Cortex of kidney (tissue), 1 donor: ENCODE results near the gene OSBPL2.

Experiments
- DNase-seq: peaks from one replicate; lab custom pipeline; 2025; lab: John Stamatoyannopoulos, UW

The OSBPL2 gene

DNA sequence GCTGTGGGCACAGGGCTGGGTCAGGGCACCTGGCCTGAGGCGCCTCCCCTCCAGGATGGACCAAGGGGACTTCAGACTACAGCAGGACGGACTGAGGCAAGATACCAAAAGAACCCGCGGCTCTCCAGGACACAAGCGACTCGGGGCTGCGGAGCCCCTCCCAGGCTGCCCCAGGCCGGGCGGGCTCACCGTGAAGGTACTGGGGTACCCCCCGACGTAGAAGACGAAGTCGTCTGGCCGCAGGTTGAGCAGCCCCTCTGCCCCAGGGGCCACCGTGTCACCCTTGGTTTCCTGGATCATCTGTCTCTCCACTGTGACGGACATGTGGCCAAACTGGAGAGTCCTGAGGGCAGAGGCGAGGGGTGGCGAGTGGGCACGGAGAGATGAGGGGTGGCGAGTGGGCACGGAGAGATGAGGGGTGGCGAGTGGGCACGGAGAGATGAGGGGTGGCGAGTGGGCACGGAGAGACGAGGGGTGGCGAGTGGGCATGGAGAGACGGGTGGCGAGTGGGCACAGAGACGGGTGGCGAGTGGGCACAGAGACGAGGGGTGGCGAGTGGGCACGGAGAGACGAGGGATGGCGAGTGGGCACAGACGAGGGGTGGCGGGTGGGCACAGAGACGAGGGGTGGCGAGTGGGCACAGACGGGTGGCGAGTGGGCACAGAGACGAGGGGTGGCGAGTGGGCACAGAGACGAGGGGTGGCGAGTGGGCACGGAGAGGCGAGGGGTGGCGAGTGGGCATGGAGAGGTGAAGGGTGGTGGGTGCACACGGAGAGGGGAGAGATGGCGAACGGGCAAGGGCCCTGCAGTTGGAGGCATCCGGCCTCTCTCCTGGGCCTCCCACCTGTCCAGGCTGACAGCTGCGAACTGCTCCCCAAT lies 75.4 kb downstream of the OSBPL2 start:
- DNase-seq = no peak

DNA sequence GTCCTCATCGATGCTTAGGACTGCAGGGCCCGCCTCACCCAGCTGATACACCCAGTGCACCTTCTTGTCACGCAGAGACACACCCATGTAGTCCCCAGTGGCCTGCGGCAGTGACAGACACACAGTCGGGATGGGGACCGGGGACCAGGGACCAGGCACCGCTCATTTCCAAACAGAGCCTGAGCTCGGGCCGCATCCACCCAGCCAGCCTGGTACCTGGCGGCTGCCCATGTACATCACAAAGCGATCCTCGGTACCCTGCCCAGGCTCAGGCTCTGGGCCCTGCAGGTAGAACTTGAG lies 76.0 kb downstream of the OSBPL2 start:
- no peak for DNase-seq

DNA sequence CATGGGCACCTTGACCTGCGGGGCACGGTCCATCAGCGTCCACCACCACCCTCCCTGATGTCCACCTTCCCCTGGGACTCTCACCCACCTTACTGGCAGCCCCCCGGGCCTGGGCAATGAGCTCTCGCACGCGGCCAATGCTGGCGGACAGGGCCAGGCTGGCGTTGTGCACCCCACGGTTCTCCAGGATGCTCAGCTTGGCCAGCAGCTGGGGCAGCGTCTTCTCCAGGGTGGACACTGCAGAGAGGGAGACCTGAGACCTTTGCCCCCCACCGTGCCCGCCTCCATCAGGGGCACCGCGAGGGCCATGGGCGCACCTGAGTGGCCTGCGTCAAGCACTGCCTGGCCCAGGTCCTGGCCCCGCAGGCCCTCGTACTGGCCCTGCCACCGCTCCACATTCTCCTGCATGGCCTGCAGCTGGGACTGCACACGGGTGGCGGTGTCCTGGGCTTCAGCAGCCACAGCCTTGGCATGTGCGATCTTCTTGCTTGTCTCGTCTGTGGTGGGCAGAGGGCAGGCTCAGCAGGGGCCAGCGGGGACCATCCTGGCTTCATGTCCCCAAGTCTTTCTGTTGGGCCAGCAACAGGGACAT lies 76.5 kb downstream of the OSBPL2 start:
- DNase-seq = no peak

DNA sequence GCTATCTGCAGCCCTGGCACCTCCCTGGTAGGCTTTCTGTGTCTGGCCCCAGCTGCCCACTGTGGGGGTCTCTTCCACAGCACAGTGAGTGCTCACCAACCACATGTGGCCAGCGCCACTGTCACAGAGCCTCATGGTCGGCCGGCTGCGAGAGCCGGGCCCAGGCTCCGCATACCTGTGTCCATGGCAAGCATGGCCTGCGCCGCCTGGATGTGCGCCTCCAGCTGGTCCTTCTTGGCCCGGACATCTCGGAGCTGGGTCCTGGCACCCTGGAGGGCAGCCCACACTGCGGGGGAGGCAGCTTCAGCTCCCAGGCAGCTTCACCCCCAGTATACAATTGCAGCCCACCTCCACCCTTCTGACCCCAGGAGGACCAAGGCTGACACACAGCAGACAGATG lies 77.5 kb downstream of the OSBPL2 start:
- no peak for DNase-seq

DNA sequence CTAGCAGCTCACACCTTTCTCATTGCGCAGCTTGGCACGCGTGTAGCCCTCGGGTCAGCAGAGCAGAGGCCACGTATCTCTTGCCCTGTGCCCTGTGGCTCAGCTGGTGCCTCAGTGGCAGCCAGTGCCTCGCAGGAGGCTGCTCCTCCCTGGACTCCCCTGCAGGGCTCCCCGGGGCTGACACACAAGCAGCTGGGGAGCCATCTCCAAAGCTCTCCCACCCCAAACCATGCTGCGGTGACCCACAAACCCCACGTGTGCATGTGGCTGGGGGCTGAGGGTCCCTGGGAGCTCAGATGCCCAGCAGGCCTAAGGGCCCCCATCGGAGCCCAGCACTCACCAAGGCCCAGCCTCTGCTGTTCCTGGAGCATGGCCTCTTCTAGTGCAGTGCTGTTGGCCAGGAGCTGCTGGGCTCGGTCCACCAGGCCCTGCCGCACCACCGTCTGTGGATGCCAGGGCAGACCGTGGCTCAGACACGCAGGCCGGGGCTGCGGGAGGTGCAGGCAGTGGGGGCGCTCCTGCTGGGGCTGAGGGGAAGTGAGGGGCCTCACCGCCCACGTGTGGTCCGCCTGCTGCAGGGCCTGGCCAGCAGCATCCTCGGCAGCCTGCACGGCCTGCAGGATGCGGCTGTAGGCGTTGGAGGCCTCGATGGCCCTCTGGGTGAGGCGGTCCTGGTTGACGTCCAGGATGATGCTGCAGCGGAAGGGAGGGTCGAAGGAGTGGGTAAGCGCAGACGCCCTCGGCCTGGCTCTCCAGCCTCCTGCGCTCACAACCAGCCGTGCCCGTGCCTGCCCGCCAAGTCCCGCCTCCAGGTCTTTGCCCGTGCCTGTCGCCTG lies 78.2 kb downstream of the OSBPL2 start:
- DNase-seq = no peak

DNA sequence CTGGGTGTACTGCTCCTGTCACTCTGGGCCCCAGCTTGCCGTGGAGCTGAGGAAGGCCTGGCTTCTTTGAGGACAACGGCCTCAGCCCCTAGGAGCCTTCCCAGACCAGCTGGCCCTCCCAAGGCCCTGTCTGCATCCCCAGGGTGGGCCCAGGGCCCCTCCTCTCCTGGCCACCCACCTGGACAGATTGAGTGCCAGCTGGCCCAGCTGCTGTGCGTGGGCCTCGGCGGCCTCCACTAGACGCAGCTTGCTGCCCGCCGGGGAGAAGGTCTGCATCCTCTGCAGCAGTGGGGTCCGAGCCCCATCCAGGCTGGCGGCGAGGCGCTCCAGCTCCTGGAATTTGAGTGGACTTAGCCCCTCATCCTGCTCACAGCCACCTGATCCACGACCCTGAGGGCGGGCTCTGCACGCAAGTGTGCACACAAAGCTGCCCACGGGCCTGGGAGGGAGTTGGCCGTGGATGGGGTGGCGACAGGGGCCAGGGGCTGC lies 78.9 kb downstream of the OSBPL2 start:
- no peak for DNase-seq

DNA sequence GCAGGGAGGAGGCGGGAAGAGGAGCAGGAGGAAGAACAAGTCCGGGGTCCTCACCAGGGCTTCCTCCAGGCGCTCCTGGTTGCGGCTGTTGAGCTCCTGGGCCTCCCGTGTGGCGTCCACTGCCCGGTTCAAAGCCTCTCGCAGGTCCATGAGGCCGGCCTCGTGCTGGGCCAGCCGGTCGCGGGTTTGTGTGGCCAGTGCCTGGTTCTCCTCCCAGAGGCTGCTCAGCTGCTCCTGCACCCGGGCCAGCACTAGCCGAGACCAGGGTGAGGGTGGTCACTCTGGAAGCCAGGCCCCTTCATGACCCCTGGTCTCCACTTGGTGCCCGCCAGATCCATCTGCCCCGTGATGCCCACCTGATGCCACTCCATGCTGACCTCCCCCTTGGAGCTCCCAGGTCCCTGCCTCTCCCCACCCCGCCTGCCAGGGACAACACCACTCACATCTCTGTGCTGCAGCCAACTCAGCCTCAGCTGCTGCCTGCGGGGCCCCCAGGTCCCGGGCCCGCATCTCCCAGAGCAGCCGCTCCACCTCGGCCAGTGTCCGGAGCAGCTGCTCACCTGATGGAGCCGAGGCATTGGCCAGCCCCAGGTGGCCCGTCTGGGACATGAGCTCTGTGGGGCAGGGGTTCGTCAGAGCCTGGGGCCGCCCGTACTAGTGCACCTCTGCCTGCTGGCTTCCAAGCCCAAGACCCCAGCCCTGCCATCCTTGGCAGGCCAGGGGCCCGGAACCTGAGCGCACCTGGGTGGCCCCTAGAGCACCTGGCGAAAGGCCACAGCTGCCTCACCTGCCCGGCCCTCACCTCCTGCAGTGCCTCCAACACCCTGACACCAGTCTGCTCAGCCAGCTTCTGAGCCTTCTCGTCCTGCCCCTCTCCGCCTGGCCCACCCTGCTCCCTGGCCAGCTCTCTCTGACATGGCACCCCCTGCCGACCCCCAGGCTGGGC lies 80.4 kb downstream of the OSBPL2 start:
- DNase-seq = no peak

DNA sequence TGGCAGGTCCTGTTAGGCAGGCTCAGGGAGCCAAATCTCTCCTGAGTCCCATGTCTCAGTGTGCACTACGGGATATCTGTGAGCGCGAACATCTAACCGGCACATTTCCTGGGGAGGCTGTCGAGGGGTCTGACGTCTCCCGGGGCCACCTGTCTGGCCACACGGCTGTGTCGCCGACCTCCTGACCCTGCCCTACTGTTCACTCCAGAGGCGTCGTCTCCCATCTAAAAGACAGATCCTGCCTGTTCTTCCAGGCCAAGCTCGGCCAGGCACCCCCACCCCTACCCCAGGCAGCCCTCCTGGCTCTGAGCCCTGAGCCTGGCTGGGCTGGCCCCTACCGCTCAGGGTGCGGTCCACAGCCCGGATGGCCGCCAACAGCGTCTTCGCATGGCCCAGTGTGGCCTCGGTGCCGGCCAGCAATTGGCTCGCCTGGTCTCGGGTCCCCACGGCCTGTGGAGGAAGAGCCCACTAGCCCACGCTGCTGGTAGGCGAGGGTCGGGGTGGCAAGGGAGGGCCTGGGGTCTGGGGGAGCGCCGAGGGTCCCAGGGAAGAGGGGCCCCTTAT lies 81.1 kb downstream of the OSBPL2 start:
- DNase-seq = no peak

DNA sequence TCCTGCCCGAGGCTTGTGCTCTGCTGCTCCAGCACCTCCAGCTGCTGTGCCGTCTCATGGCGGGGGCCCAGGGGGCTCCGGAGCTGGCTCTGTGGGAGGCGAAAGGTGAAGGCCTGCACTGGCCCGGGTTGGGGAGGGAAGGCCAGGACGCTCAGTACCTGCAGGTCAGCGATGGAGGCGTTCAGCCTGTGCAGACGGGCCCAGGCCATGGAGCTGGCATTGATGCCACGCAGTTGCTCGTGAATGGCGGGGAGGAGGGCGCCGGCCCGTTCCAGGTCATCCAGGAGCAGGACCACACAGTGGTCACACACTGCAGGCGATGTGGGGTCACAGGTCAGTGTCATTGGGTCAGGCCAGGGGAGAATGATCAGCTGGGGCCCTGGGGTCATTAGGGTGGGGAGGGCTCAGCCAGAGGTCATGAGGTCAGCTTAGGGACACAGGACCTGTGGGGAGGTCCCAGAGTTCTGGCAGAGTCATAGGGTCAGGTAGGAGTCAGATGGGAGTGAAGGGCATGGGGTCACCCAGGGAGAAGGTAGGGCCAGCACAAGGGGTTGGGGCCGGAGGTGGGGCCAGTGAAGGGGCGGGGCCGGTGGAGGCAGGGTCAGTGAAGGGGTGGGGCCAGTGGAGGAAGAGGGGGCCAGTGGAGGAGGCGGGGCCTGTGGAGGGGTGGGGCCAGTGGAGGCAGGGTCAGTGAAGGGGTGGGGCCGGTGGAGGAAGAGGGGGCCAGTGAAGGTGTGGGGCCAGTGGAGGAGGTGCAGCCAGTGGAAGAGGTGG lies 82.4 kb downstream of the OSBPL2 start:
- DNase-seq = no peak

DNA sequence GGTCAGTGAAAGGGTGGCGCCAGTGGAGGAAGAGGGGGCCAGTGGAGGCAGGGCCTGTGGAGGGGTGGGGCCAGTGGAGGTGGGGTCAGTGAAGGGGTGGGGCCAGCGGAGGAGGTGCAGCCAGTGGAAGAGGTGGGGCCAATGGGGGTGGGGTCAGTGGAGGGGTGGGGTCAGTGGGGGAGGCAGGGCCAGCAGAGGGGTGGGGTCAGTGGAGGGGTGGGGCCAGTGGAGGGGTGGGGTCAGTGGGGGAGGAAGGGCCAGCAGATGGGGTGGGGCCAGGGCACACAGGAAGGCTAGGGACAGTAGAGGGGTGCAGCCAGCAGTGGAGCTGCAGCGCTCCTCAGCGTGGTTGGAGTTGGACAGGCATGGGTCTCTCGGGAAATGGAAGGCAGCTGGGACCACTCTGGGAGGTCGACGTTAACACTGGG lies 83.2 kb downstream of the OSBPL2 start:
- DNase-seq = no peak

DNA sequence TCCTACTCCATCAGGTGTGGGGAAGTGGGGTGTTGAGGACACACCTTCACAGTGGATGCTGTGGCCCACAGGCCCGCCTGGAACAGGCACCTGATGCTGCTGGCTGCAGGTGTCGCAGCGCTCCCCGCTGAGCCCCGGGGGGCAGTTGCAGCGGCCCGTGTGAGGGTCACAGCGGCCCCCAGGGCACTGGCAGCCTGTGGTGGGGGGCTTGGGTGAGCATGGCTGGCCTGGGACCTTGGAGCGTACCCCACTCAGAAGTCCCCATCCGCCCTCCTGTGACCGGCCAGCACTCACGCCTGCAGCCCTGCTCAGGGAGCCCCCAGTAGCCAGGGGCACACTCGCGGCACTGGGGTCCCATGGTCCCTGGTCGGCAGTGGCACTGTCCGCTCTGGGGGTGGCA lies 83.7 kb downstream of the OSBPL2 start:
- DNase-seq = no peak

DNA sequence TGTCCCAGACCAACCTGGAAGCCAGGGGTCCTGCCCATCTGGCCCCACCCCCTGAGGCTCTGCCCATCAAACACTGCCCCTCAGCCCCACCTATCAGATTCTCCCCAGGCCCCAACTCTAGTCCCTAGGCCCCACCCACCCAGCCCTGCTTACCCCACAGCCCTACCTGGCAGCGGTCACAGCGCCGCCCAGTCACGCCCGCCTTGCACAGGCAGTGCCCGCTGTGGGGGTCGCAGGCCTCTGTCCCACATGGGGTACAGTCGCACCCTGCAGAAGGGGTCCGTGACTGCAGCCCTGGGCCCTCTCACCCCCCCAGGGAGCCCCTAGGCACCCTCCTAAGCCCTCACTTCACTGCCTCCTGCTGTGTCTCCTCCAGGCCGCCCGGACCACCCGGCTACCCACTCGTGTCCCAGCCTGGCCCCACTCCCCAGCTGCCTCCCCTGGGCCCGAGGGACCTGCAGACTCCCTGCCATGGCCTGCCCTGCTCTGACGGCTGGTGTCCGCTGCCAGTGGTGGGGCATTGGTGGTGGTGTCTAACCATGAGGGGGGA lies 84.2 kb downstream of the OSBPL2 start:
- DNase-seq = no peak

DNA sequence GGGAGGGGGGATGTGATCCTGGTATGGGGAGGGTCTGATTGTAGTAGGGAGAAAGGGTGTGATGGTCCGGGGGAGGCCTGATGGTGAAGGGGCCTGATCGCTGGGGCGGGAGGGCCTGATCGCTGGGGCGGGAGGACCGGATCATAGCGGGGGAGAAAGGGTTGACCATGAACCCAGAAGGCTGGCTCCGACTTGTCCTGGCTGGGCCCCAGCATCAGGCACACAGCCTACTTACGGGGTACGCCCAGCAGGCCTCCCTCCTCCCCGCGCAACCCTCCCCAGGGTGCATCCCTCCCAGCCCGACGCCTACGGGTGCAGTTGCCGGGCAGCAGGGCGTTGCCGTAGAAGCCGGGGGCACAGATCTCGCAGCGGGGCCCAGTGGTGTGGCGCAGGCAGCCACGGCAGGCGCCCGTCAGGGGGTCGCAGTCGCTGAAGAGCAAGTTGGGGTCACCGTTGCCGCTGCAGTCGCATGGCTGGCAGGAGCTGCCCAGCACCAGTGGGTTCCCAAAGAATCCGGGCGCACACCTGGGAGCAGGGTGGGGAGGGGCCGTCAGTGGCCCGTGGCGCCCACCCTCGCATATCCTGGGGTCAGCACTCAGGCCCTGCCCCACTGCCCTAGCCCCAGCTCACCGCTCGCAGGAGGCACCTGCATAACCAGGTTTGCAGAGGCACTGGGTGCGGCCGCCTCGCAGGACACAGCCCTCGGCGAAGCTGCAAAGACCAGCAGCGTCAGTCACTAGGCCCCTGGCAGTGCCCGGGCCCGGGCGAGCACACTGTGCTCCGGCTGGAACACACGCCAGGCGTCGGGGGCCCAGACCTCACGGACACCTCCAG lies 85.0 kb downstream of the OSBPL2 start:
- no peak for DNase-seq

DNA sequence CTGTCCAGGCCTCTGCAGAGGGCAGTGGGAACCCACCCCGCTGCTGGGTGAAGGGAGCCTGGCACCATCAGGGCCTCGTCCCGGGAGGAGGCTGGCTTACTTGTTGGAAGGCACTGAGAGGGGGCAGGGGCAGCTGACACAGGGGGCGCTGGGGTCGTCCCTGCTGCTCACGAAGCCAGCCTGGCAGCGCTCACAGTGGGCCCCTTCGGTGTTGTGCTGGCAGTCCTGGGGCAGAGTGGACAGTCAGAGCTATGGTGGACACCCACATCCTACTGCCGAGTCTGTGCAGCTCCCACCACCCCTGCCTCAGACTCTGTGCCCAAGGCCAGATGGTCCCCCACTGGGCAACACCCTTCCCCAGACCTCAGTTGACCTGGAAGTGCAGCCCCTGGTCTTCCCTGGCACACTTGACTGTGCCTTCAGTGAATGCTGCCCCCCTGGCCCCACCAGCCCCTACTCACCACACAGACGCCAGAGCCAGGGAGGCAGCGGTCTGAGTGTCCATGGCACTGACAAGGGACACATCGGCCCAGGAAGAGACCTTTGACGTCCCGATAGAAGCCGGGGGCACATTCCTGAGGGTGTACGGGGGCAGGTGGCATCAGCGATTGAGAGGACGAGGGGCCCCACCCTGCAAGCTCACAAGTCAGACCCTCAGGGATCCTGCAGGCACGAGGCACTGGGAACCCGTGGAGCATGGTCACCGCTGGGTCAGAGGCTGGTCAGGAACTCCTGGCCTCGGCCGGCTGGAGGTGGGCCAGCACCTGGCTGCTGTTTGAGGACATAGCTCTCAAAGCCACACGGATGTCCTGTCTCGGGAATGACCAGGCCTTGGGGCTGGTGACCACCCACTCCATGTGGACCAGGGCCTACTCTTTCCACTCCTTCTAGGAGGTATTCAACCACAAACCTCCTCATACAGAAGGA lies 85.9 kb downstream of the OSBPL2 start:
- no peak for DNase-seq

DNA sequence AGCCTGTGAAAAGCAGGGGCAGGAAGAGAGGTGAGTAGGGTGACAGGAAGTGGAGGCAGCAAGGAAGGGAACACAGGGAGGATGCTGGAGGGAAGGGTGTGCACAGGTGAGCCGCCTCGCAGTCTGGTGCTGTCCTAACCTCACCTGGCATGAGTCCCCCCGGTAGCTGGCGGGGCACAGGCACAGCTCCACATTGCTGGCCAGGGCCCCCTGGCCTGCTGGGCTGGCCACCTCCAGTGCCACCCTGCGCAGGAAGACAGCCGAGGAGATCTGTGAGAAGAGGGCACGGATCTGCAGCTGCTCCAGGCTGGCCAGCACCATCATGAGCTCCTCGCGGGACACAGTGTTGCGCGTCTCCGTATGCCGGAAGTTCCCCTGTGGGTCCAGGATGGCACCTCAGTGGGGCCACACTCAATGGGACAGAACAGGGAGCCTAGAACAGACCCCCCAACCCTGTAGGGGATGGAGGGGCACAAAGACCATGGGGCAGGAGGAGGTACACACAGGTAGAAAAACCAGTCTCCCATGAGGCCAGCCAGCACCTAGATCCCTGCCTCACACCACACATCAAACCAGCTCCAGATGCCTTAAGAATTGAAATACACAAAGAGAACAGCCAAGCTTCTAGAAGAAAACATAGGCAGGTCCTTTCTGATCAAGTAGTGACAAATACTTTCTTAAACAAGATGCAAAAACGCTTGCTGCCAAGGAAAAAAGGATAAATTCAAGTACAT lies 87.0 kb downstream of the OSBPL2 start:
- DNase-seq = no peak

DNA sequence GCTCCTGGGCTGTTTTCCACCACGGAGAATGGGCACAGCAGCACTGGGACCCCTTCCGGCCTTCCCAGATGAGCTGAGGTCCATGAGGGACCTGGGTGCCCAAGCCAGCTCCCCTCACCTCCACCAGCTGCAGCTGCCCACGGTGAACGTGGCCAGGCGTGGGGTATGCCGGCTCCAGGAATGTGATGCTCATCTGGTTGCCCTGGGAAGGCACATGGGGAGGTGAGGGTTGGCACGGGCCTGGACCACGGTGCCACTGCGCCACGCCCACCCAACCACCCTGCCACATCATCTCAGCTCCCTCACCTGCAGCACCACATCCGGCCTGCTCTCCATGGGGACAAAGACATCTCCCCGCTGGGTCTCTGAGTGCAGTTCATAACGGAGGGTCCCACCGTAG lies 88.2 kb downstream of the OSBPL2 start:
- no peak for DNase-seq

DNA sequence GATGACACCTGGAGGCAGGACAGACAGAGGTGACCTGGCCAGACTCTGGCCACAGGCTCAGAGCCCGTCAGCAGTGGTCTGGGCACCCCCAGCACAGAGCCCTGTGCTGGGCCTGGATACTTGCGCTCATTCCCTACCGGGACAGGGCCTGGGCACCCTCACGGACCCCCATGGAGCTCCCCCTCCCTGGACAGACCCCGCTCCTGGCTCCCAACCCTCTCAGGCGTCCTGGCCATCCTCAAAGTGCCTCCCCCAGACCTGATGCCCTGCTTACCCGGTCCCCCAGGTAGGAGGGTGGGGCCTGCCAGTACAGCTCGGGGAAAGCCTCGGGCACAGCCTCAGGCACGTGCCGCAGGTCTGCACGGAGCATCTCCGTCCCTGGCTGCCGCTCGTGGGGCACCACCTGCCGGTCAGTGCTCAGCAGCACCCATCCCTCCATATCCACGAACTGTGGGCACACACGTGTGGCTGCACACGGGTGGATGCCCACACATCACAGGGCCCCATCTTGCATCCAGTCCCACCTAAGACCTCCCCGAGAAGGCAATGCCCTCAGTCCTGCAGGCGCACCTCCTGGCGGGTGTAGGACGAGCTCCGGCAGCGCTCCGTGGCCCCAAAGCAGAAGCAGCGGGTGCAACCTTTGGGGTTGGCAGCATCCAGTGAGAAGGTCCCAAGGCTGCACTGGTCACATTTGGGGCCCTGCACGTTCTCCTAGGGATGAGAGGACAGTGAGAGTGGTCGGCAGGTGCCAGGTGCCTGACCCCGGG lies 88.8 kb downstream of the OSBPL2 start:
- DNase-seq = no peak
